Measurements from ENCODE around the gene NMNAT3. TPM values are rescaled to one million over a fixed set of nuclear protein-coding genes. Genes with fewer than 3 reads are reported as not detected.
A peak's percentile ranks its signal among the peaks of the same experiment; 100 is the strongest.

The NMNAT3 gene
- total RNA-seq, 6 donors from 2014 or later, result 3.3 to 8.4 (median 5.5) TPM

DNA sequence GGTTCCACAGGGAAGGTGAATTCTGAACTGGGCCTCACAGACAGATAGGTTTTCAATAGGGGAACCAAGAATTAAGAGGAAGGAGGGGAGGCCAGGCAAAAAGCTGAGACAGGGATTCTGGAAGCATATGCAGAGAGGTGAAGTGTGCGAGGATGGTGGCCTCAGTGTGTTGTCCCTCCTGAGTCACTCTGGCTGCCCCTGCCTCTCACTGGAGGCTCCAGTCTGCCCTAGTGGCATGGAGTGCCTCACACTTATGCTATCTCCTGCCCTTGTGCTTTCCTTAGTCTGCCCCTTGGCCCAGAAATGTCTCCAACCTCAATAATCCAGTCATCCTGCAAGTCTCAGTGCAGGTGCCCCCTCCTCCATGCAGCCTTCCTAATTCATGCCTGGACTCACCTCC, 106.1 kb downstream of the NMNAT3 start:
- H3K36me3 ChIP-seq, result no peaks in the 10 kb centered on the region
- no peak overlapping the region for H3K27ac ChIP-seq
- ATAC-seq (ENCODE audit: low FRiP score in 2 of 2) (peak in 1 of 2 donors; percentile 50), DNase-seq (no peak)
- H3K4me3 ChIP-seq, result no peak overlapping the region
- TF ChIP-seq POLR2AphosphoS5 (IDR thresholded peaks at IDR 0.05) (no peak), POLR2A (IDR thresholded peaks at IDR 0.05) (no peak), EP300 (IDR thresholded peaks at IDR 0.05) (no peak)
- TF ChIP-seq, protein P1, sequence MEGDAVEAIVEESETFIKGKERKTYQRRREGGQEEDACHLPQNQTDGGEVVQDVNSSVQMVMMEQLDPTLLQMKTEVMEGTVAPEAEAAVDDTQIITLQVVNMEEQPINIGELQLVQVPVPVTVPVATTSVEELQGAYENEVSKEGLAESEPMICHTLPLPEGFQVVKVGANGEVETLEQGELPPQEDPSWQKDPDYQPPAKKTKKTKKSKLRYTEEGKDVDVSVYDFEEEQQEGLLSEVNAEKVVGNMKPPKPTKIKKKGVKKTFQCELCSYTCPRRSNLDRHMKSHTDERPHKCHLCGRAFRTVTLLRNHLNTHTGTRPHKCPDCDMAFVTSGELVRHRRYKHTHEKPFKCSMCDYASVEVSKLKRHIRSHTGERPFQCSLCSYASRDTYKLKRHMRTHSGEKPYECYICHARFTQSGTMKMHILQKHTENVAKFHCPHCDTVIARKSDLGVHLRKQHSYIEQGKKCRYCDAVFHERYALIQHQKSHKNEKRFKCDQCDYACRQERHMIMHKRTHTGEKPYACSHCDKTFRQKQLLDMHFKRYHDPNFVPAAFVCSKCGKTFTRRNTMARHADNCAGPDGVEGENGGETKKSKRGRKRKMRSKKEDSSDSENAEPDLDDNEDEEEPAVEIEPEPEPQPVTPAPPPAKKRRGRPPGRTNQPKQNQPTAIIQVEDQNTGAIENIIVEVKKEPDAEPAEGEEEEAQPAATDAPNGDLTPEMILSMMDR (IDR thresholded peaks at IDR 0.05), result no peak
- no peaks in the 10 kb centered on the region for H3K9me3 ChIP-seq
- 81 to 100% methylated on average over 1 of the region's 1 CpG for WGBS, 2 donors
- H3K27me3 ChIP-seq, result no peaks in the 10 kb centered on the region
- peaks cover 10 to 24% (median 13%) of the 10 kb centered on the region in 4 donors for H3K4me1 ChIP-seq

DNA sequence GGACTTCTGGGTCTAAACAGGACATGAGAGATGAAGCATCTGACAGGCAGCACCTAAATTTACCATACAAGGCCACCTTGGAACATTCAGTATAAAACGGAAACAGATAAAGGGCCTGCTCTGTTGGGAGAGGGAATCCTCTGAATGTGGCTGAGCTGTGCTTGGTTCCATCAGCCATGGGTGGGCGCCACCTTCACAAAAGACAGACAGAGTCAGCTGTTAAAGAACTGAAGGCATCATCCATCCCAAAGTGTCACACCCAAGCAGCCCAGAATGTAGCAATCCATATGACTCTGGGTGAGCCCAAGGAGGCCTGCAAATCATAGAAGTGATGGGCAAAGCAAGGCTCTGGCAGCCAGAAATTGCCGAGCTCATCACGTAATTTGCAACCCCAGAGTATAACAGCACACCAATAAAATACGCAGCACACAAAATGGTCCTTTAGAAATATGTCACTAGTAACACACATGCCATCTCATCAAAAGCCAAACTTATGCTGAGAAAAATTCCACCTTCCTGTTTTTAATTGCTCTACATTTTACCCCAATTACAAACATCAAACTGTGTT, 113.4 kb downstream of the NMNAT3 start:
- Histone ChIP-seq H3K4me1 (no peaks in the 10 kb centered on the region), H3K9me3 (no peaks in the 10 kb centered on the region), H3K27ac (no peak overlapping the region), H3K27me3 (no peaks in the 10 kb centered on the region), H3K36me3 (no peaks in the 10 kb centered on the region), H3K4me3 (no peak overlapping the region)
- WGBS, 2 donors, result 82 to 93% methylated on average over 4 to 5 of the region's 5 CpGs
- DNase-seq (no peak), ATAC-seq (ENCODE audit: low FRiP score in 2 of 2) (no peak)
- TF ChIP-seq POLR2A (IDR thresholded peaks at IDR 0.05) (no peak), POLR2AphosphoS5 (IDR thresholded peaks at IDR 0.05) (no peak), EP300 (IDR thresholded peaks at IDR 0.05) (no peak)

DNA sequence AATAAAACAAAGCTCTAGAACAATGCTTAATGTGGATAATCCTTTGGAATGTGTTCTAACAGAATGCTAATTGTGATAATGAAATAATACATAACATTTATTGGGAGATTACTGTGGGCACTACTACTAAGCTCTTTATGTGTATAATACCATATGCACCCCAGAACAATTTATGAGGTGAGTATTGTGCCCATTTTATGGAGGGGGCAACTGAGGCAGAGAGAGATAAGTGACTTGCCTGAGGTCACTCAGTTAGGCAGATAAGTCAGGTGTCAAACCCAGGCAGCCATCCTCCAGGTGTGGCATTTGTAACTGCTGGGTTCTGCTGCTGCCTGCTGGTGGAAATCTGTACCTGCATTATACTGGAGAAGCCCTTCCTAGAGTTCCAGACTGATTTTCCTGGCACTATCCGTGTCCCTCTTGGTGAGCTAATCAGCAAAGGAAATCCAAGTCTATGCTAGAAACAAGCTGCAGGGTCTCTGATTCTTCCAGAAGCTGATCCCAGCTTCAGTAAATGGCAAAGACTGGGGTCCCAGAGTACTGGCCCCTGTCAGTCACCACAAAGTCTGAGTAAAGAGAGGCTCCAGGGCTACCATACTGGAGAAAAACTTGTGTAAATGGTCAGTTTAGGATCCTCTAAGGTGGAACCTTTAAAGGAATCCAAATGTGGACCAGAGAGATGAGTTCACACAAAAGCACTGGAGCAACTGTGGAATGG, 115.7 kb downstream of the NMNAT3 start:
- WGBS, 2 donors, result 41% methylated on average over 1 of the region's 1 CpG; no CpG with 5 or more reads in 1 of the 2 donors
- TF ChIP-seq POLR2A (IDR thresholded peaks at IDR 0.05), result no peak
- TF ChIP-seq, protein P1 (IDR thresholded peaks at IDR 0.05), result peak; percentile 14 to 72 (median 56)
- H3K36me3 ChIP-seq, result no peaks in the 10 kb centered on the region
- no peak overlapping the region for H3K27ac ChIP-seq
- no peak overlapping the region for H3K4me3 ChIP-seq
- H3K4me1 ChIP-seq, result no peaks in the 10 kb centered on the region
- ATAC-seq (ENCODE audit: low FRiP score in 2 of 2) (peak in 1 of 2 donors; percentile 53), DNase-seq (no peak)
- H3K9me3 ChIP-seq, result no peaks in the 10 kb centered on the region
- no peaks in the 10 kb centered on the region for H3K27me3 ChIP-seq

DNA sequence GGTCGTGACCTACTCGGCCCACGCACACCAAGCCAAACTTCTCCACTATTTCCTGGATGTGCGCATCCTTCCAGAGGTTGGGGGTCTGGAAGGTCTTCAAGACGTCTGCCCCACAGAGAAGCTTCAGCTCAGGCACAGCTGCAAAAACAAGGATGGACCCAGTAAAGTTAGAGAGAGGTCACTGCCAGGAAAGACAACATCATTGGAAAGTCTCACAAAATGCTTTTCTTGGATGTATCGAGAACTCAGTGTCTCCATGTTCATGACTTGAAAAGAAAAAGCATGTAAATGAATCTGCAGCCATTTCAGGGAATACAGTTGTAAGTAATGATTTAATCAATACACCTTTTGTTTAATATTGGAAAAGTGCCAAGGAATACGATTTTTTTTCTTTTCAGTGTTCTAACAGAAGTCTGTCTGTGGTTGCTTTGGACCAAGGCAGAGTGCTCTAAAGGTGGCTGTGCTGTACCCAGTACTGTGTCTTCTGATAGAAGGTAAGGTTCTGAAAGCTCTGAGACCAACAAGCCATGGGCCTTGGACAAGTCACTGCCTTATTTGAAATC, 116.4 kb downstream of the NMNAT3 start:
- no peak overlapping the region for H3K27ac ChIP-seq
- TF ChIP-seq POLR2A (IDR thresholded peaks at IDR 0.05) (no peak), EP300 (IDR thresholded peaks at IDR 0.05) (no peak), POLR2AphosphoS5 (IDR thresholded peaks at IDR 0.05) (no peak)
- TF ChIP-seq, protein P1 (IDR thresholded peaks at IDR 0.05), result no peak
- ATAC-seq (ENCODE audit: low FRiP score in 2 of 2), result no peak
- H3K4me3 ChIP-seq, result no peak overlapping the region
- H3K9me3 ChIP-seq, result no peaks in the 10 kb centered on the region
- no peak for DNase-seq
- H3K4me1 ChIP-seq, result no peaks in the 10 kb centered on the region
- no peaks in the 10 kb centered on the region for H3K27me3 ChIP-seq
- WGBS, 2 donors, result 85 to 87% methylated on average over 7 of the region's 7 CpGs
- H3K36me3 ChIP-seq, result no peaks in the 10 kb centered on the region

DNA sequence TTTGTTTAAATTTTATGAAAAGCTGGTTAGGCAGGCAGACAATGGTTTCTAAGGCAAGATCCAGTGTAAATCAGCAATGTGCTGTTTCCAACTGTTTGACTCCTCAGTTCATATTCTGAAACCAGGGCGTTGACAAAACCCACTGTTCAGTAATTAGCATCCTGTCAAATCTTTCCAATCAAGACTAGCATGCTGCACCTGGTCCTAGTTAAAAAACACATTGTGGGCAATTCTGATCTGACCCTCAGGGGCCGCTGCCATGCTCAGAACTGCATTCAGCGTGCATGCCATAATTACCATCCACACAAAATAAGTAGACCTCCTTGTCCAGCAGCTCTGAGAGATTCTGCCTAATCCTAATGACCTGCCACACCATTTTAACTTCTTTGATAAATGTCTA, 117.4 kb downstream of the NMNAT3 start:
- no peak for ATAC-seq (ENCODE audit: low FRiP score in 2 of 2)
- H3K4me1 ChIP-seq, result no peaks in the 10 kb centered on the region

More for the DNA sequence above, 117.4 kb downstream of the NMNAT3 start:
- Histone ChIP-seq H3K27ac (no peak overlapping the region), H3K36me3 (no peaks in the 10 kb centered on the region), H3K4me3 (no peak overlapping the region), H3K9me3 (no peaks in the 10 kb centered on the region), H3K27me3 (no peaks in the 10 kb centered on the region)
- WGBS, 2 donors, result 85 to 100% methylated on average over 3 of the region's 3 CpGs
- no peak for DNase-seq
- TF ChIP-seq, protein P1 (IDR thresholded peaks at IDR 0.05), result no peak
- TF ChIP-seq POLR2A (IDR thresholded peaks at IDR 0.05), result no peak
- no peak for TF ChIP-seq POLR2AphosphoS5 (IDR thresholded peaks at IDR 0.05)
- no peak for TF ChIP-seq EP300 (IDR thresholded peaks at IDR 0.05)

Measured in upper lobe of left lung (tissue), 6 donors.